Liver (tissue), 9 donors: ENCODE data around the gene PINK1. TPM values are rescaled to one million over a fixed set of nuclear protein-coding genes. Genes with fewer than 3 reads are reported as not detected.

Experiments used
- DNase-seq: peaks from one replicate; pipeline ENCODE4 v3.0.0-alpha.2; 2017; ENCODE audit warnings: low spot score
- H3K27ac ChIP-seq, 2 donors: one replicate each; pipeline ENCODE4 v1.7.0; 2013; ENCODE audit warnings: inconsistent platforms in 2 of 2, low read length in 2 of 2, control low read depth in 1 of 2, low read depth in 1 of 2, mild to moderate bottlenecking in 1 of 2
- H3K27me3 ChIP-seq, 4 donors: one replicate each; pipeline versions ENCODE4 v1.6.1 to v1.7.0; 2013; ENCODE audit warnings: low read length in 3 of 4, inconsistent platforms in 1 of 4, mild to moderate bottlenecking in 1 of 4, moderate library complexity in 1 of 4; ENCODE audit not compliant: control insufficient read depth in 4 of 4, insufficient read depth in 4 of 4
- H3K36me3 ChIP-seq, 4 donors: one replicate each; pipeline versions ENCODE4 v1.6.1 to v1.7.0; 2013; ENCODE audit warnings: low read length in 3 of 4, mild to moderate bottlenecking in 3 of 4, low read depth in 1 of 4, moderate library complexity in 1 of 4; ENCODE audit not compliant: control insufficient read depth in 4 of 4, insufficient read depth in 3 of 4
- H3K4me1 ChIP-seq, 4 donors: one replicate each; pipeline versions ENCODE4 v1.6.1 to v1.7.0; 2013; ENCODE audit warnings: low read length in 3 of 4, mild to moderate bottlenecking in 3 of 4, moderate library complexity in 1 of 4; ENCODE audit not compliant: control insufficient read depth in 4 of 4, insufficient read depth in 4 of 4
- H3K4me3 ChIP-seq, 3 donors: one replicate each; pipeline versions ENCODE4 v1.6.1 to v1.7.0; 2013; ENCODE audit warnings: low read length in 3 of 3, control low read depth in 1 of 3, low read depth in 1 of 3, mild to moderate bottlenecking in 1 of 3
- H3K9ac ChIP-seq, 2 donors: one replicate each; pipeline ENCODE4 v1.7.0; 2013; ENCODE audit warnings: low read length in 2 of 2, mild to moderate bottlenecking in 2 of 2, moderate library complexity in 2 of 2, control low read depth in 1 of 2, low read depth in 1 of 2
- H3K9me3 ChIP-seq, 4 donors: one replicate each; pipeline versions ENCODE4 v1.6.1 to v1.7.0; 2013; ENCODE audit warnings: low read length in 3 of 4; ENCODE audit not compliant: control insufficient read depth in 4 of 4
- EGR1 ChIP-seq, 2 donors: IDR thresholded peaks; 2 replicates each; pipeline ENCODE4 v1.6.1; 2016 to 2018; ENCODE audit warnings: antibody characterized with exemption in 2 of 2, low read depth in 2 of 2
- FOXA1 ChIP-seq: IDR thresholded peaks from 2 replicates; pipeline ENCODE4 v1.6.1; 2016; ENCODE audit warnings: antibody characterized with exemption
- FOXA2 ChIP-seq: IDR thresholded peaks from 2 replicates; pipeline ENCODE4 v1.6.1; 2016; ENCODE audit warnings: antibody characterized with exemption
- HNF4A ChIP-seq, 2 donors: conservative IDR thresholded peaks; 2 replicates each; pipeline ENCODE4 v1.6.1; 2016; ENCODE audit warnings: antibody characterized with exemption in 2 of 2, mild to moderate bottlenecking in 2 of 2
- HNF4G ChIP-seq: IDR thresholded peaks from 2 replicates; pipeline ENCODE4 v1.6.1; 2016; ENCODE audit warnings: antibody characterized with exemption
- JUND ChIP-seq, 2 donors: IDR thresholded peaks; 2 replicates each; pipeline ENCODE4 v1.6.1; 2016; ENCODE audit warnings: antibody characterized with exemption in 2 of 2
- NR2F2 ChIP-seq: IDR thresholded peaks from 2 replicates; pipeline ENCODE4 v1.6.1; 2016; ENCODE audit warnings: antibody characterized with exemption
- RAD21 ChIP-seq, 2 donors: IDR thresholded peaks; 2 replicates each; pipeline ENCODE4 v1.6.1; 2016; ENCODE audit warnings: antibody characterized with exemption in 2 of 2, mild to moderate bottlenecking in 2 of 2
- RXRA ChIP-seq, 2 donors: IDR thresholded peaks; 2 replicates each; pipeline ENCODE4 v1.6.1; 2017 to 2018; ENCODE audit warnings: antibody characterized with exemption in 2 of 2, mild to moderate bottlenecking in 1 of 2
- TAF1 ChIP-seq: conservative IDR thresholded peaks from 2 replicates; pipeline ENCODE4 v1.6.1; 2016; ENCODE audit warnings: antibody characterized with exemption, mild to moderate bottlenecking
- YY1 ChIP-seq: IDR thresholded peaks from 2 replicates; pipeline ENCODE4 v1.6.1; 2016; ENCODE audit warnings: antibody characterized with exemption, mild to moderate bottlenecking
- WGBS: extraction: QIAGEN DNeasy Blood & Tissue Kit; methylation state at CpG from one replicate; pipeline ENCODE4 v1.1.7; 2013; 5-methylcytosine and 5-hydroxymethylcytosine counted together
- polyA plus RNA-seq, 2 donors: library from polyadenylated mRNA; stranded (reverse) in 1 of 2; unstranded in 1 of 2; fragments of 200-250 nt in 1 of 2; fragments of >200 nt in 1 of 2; fragmentation: Nextera tagmentation in 1 of 2; extraction: Ambion mirVana in 1 of 2; gene quantifications; one replicate each; pipeline versions ENCODE4 v1.2.1 to v1.2.3, GENCODE V29; 2013 to 2015
- total RNA-seq, 2 donors: library from RNA; depleted of rRNA; stranded (reverse); fragments of >200 nt; gene quantifications; one replicate each; pipeline ENCODE4 v1.2.3, GENCODE V29; 2014
- TF ChIP-seq, protein P1 (sequence below): IDR thresholded peaks from 2 replicates; pipeline ENCODE4 v1.6.1; 2016; ENCODE audit warnings: antibody characterized with exemption, mild to moderate bottlenecking
- TF ChIP-seq, protein P2 (sequence below): fragments of 150-350 bp; IDR thresholded peaks from 2 replicates; pipeline ENCODE4 v1.5.1; 2017; ENCODE audit warnings: improper control_type of control experiment, low read depth, low read length; ENCODE audit not compliant: missing input control
- TF ChIP-seq, protein P3 (sequence below): IDR thresholded peaks from 2 replicates; pipeline ENCODE4 v1.6.1; 2016; ENCODE audit warnings: antibody characterized with exemption
- TF ChIP-seq, protein P4 (sequence below): IDR thresholded peaks from 2 replicates; pipeline ENCODE4 v1.6.1; 2016; ENCODE audit warnings: antibody characterized with exemption
- TF ChIP-seq, protein P5 (sequence below): IDR thresholded peaks from 2 replicates; pipeline ENCODE4 v1.6.1; 2016; ENCODE audit warnings: antibody characterized with exemption
- donor health status: healthy.
- donor health status: healthy.
- donor health status: healthy.
- donor health status: healthy.
- donor health status: healthy.

The PINK1 gene
- total and polyA plus RNA-seq, 4 donors: 52.7 to 118 (median 62.2) TPM

DNA sequence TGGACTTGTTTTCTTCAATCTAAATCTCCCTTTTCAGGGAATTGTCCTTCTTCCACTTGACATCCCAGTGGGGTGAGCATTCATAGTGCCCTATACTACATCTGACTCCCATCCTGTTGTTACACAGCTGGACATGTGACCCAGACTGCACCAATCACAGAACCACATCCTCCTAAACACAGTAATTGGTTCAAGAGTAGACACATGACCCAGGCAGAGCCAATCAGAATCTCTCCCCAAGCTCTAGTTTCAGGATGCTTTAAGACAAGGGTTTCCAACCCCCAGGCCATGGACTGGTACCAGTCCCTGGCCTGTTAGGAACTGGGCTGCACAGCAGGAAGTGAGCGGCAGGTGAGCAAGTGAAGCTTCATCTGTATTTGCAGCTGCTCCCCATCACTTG, 33.5 kb downstream of the PINK1 start:
- no peaks in the 10 kb centered on the region for H3K9me3 ChIP-seq
- peak overlapping the region; percentile 37 to 42 for H3K27ac ChIP-seq
- DNase-seq: no peak
- WGBS: 95% methylated on average over 1 of the region's 1 CpG
- no peaks in the 10 kb centered on the region for H3K27me3 ChIP-seq
- no peaks in the 10 kb centered on the region for H3K36me3 ChIP-seq
- H3K4me3 ChIP-seq: no peak overlapping the region
- H3K9ac ChIP-seq: no peak overlapping the region
- peaks cover 0 to 6% (median 4%) of the 10 kb centered on the region in 4 donors for H3K4me1 ChIP-seq
- TF ChIP-seq, protein P1, sequence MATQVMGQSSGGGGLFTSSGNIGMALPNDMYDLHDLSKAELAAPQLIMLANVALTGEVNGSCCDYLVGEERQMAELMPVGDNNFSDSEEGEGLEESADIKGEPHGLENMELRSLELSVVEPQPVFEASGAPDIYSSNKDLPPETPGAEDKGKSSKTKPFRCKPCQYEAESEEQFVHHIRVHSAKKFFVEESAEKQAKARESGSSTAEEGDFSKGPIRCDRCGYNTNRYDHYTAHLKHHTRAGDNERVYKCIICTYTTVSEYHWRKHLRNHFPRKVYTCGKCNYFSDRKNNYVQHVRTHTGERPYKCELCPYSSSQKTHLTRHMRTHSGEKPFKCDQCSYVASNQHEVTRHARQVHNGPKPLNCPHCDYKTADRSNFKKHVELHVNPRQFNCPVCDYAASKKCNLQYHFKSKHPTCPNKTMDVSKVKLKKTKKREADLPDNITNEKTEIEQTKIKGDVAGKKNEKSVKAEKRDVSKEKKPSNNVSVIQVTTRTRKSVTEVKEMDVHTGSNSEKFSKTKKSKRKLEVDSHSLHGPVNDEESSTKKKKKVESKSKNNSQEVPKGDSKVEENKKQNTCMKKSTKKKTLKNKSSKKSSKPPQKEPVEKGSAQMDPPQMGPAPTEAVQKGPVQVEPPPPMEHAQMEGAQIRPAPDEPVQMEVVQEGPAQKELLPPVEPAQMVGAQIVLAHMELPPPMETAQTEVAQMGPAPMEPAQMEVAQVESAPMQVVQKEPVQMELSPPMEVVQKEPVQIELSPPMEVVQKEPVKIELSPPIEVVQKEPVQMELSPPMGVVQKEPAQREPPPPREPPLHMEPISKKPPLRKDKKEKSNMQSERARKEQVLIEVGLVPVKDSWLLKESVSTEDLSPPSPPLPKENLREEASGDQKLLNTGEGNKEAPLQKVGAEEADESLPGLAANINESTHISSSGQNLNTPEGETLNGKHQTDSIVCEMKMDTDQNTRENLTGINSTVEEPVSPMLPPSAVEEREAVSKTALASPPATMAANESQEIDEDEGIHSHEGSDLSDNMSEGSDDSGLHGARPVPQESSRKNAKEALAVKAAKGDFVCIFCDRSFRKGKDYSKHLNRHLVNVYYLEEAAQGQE: no peak

DNA sequence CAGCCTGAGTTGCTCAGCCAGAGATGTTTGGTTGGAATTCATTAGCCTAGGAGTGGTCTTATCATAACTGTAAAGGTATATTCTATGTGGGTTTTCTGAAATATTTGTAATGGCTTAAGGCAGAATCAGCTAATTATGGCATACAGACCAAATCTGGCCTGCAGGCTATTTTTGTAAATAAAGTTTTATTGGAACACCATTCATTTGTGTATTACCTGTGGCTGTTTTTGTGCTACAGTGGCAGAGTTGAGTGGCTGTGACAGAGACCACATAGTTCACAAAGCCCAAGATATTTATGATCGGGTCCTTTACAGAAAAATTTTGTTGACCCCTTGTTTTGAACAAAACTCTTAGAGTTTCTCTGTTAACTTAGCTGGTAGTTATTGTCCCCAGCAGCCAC, 35.3 kb downstream of the PINK1 start:
- H3K27me3 ChIP-seq: no peaks in the 10 kb centered on the region
- no peak overlapping the region for H3K27ac ChIP-seq
- TF ChIP-seq TAF1 (no peak), FOXA1 (no peak), EGR1 (IDR thresholded peaks at IDR 0.05; ENCODE audit: low read depth in 2 of 2) (no peak), JUND (IDR thresholded peaks at IDR 0.05) (no peak), RXRA (IDR thresholded peaks at IDR 0.05) (no peak), RAD21 (IDR thresholded peaks at IDR 0.05) (no peak)
- TF ChIP-seq, protein P2, sequence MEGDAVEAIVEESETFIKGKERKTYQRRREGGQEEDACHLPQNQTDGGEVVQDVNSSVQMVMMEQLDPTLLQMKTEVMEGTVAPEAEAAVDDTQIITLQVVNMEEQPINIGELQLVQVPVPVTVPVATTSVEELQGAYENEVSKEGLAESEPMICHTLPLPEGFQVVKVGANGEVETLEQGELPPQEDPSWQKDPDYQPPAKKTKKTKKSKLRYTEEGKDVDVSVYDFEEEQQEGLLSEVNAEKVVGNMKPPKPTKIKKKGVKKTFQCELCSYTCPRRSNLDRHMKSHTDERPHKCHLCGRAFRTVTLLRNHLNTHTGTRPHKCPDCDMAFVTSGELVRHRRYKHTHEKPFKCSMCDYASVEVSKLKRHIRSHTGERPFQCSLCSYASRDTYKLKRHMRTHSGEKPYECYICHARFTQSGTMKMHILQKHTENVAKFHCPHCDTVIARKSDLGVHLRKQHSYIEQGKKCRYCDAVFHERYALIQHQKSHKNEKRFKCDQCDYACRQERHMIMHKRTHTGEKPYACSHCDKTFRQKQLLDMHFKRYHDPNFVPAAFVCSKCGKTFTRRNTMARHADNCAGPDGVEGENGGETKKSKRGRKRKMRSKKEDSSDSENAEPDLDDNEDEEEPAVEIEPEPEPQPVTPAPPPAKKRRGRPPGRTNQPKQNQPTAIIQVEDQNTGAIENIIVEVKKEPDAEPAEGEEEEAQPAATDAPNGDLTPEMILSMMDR: no peak
- TF ChIP-seq, protein P1: no peak
- no peaks in the 10 kb centered on the region for H3K36me3 ChIP-seq
- WGBS: 95% methylated on average over 1 of the region's 1 CpG
- no peaks in the 10 kb centered on the region for H3K9me3 ChIP-seq
- H3K4me3 ChIP-seq: no peak overlapping the region
- no peak overlapping the region for H3K9ac ChIP-seq
- no peak for DNase-seq
- H3K4me1 ChIP-seq: no peaks in the 10 kb centered on the region

DNA sequence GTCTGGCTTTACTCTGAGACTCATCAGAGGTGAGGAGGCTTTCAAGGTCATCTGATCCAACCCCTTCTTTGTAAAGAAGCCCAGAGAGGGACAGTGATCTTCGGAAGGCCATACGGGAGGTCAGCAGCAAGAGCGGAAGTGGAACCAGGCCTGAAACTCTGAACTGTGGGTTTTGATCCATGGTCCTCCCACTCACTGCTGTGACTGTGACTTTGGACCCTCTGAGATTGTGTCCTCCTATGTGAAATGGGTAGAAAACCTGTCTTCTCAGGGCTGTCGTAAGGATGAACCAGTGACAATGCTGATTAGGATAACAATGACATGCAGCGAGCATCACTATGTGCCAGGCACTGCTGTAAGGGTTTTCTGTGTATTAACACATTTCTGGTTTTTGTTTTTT, 37.7 kb downstream of the PINK1 start:
- Histone ChIP-seq H3K4me3 (no peak overlapping the region), H3K27me3 (no peaks in the 10 kb centered on the region), H3K9me3 (no peaks in the 10 kb centered on the region), H3K9ac (no peak overlapping the region), H3K4me1 (no peaks in the 10 kb centered on the region), H3K27ac (no peak overlapping the region), H3K36me3 (no peaks in the 10 kb centered on the region)
- WGBS: 94% methylated on average over 5 of the region's 5 CpGs
- no peak for DNase-seq
- TF ChIP-seq, protein P3, sequence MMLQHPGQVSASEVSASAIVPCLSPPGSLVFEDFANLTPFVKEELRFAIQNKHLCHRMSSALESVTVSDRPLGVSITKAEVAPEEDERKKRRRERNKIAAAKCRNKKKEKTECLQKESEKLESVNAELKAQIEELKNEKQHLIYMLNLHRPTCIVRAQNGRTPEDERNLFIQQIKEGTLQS: no peak
- TF ChIP-seq YY1 (no peak), NR2F2 (no peak), FOXA2 (no peak), TAF1 (no peak), HNF4A (conservative IDR thresholded peaks at IDR 0.05) (no peak), JUND (IDR thresholded peaks at IDR 0.05) (no peak), RXRA (IDR thresholded peaks at IDR 0.05) (no peak), HNF4G (no peak)
- TF ChIP-seq, protein P4, sequence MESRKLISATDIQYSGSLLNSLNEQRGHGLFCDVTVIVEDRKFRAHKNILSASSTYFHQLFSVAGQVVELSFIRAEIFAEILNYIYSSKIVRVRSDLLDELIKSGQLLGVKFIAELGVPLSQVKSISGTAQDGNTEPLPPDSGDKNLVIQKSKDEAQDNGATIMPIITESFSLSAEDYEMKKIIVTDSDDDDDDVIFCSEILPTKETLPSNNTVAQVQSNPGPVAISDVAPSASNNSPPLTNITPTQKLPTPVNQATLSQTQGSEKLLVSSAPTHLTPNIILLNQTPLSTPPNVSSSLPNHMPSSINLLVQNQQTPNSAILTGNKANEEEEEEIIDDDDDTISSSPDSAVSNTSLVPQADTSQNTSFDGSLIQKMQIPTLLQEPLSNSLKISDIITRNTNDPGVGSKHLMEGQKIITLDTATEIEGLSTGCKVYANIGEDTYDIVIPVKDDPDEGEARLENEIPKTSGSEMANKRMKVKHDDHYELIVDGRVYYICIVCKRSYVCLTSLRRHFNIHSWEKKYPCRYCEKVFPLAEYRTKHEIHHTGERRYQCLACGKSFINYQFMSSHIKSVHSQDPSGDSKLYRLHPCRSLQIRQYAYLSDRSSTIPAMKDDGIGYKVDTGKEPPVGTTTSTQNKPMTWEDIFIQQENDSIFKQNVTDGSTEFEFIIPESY: no peak
- TF ChIP-seq, protein P5, sequence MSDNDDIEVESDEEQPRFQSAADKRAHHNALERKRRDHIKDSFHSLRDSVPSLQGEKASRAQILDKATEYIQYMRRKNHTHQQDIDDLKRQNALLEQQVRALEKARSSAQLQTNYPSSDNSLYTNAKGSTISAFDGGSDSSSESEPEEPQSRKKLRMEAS: no peak
